Vagina (tissue), 2 donors: Measurements from ENCODE around the gene TOMM22. TPM values are rescaled to one million over a fixed set of nuclear protein-coding genes. Genes with fewer than 3 reads are reported as not detected.

Source experiments
- DNase-seq, 2 donors: peaks; one replicate each; pipeline ENCODE4 v3.0.0-alpha.2; 2017; ENCODE audit errors: extremely low spot score in 2 of 2
- H3K27ac ChIP-seq: fragments of 200-600 bp; sonication (generic); one replicate; pipeline ENCODE4 v1.5.1; 2019
- H3K27me3 ChIP-seq: fragments of 200-600 bp; sonication (generic); one replicate; pipeline ENCODE4 v1.5.1; 2019
- H3K36me3 ChIP-seq, 2 donors: fragments of 200-600 bp; sonication (generic); one replicate each; pipeline ENCODE4 v1.5.1; 2017 to 2019
- H3K4me1 ChIP-seq: fragments of 200-600 bp; sonication (generic); one replicate; pipeline ENCODE4 v1.5.1; 2019
- H3K4me3 ChIP-seq, 2 donors: fragments of 200-600 bp; sonication (generic); 1 replicate in 1 of 2; 2 replicates in 1 of 2; pipeline ENCODE4 v1.5.1; 2016 to 2019
- H3K9me3 ChIP-seq: fragments of 200-600 bp; sonication (generic); one replicate; pipeline ENCODE4 v1.5.1; 2019
- CTCF ChIP-seq, 3 experiments: fragments of 450-650 bp in 2 of 3; fragments of 200-600 bp in 1 of 3; sonication (generic) in 1 of 3; IDR thresholded peaks; one replicate each; pipeline ENCODE4 v1.5.1; 2017 to 2019; ENCODE audit warnings: antibody characterized with exemption in 3 of 3, mild to moderate bottlenecking in 2 of 3, moderate library complexity in 2 of 3
- POLR2A ChIP-seq, 2 donors: fragments of 450-650 bp; IDR thresholded peaks; one replicate each; pipeline ENCODE4 v1.6.1; 2017; ENCODE audit warnings: antibody characterized with exemption in 2 of 2, mild to moderate bottlenecking in 2 of 2, moderate library complexity in 2 of 2
- POLR2AphosphoS5 ChIP-seq, 2 donors: sonication (generic); formaldehyde crosslinking; IDR thresholded peaks; one replicate each; pipeline ENCODE4 v1.9.0; 2017; ENCODE audit warnings: antibody characterized with exemption in 2 of 2, mild to moderate bottlenecking in 2 of 2, low read depth in 1 of 2; ENCODE audit not compliant: insufficient read depth in 1 of 2
- intact Hi-C: fragments of 100-400 bp; cut with DNase I; formaldehyde crosslinking; loops from one replicate; pipeline ENCODE4 v1.15.1; 2023
- total RNA-seq: library from RNA; depleted of rRNA; stranded (reverse); fragments of >200 nt; gene quantifications from one replicate; pipeline ENCODE4 v1.2.3, GENCODE V29; 2016

TOMM22 gene
- total RNA-seq, 1 donor from 2014 or later = 21.1 TPM

GRCh38 chr22:38717244-38717643 lies 35.5 kb downstream of the TOMM22 start:
- no peak overlapping the region for H3K27ac ChIP-seq

GRCh38 chr22:38718414-38718813 lies 36.7 kb downstream of the TOMM22 start:
- Histone ChIP-seq H3K27me3 (no peaks in the 10 kb centered on the region), H3K27ac (peak overlapping the region; percentile 5), H3K4me1 (peaks cover 32% of the 10 kb centered on the region), H3K36me3 (peaks cover 0 to 42% of the 10 kb centered on the region in 2 donors), H3K9me3 (no peaks in the 10 kb centered on the region), H3K4me3 (no peak overlapping the region)
- DNase-seq = no peak
- peak in 2 of 3 experiments; percentile 24 to 55 for TF ChIP-seq CTCF (IDR thresholded peaks at IDR 0.05)
- no peak for TF ChIP-seq POLR2A (IDR thresholded peaks at IDR 0.05)
- peak in 1 of 2 donors; percentile 24 for TF ChIP-seq POLR2AphosphoS5 (IDR thresholded peaks at IDR 0.05; ENCODE audit: insufficient read depth in 1 of 2, low read depth in 1 of 2)
- intact Hi-C loops = no loop called here

More at GRCh38 chr22:38717244-38717643, 35.5 kb downstream of the TOMM22 start:
- peaks cover 0 to 32% of the 10 kb centered on the region in 2 donors for H3K36me3 ChIP-seq
- peaks cover 42% of the 10 kb centered on the region for H3K4me1 ChIP-seq
- TF ChIP-seq POLR2AphosphoS5 (IDR thresholded peaks at IDR 0.05; ENCODE audit: insufficient read depth in 1 of 2, low read depth in 1 of 2) (no peak), CTCF (IDR thresholded peaks at IDR 0.05) (no peak), POLR2A (IDR thresholded peaks at IDR 0.05) (no peak)
- H3K27me3 ChIP-seq = no peaks in the 10 kb centered on the region
- DNase-seq = no peak
- intact Hi-C loops = no loop called here
- no peaks in the 10 kb centered on the region for H3K9me3 ChIP-seq
- H3K4me3 ChIP-seq = no peak overlapping the region

- intact Hi-C loops = no loop called here
- Histone ChIP-seq H3K4me1 (peaks cover 24% of the 10 kb centered on the region), H3K27me3 (no peaks in the 10 kb centered on the region), H3K9me3 (no peaks in the 10 kb centered on the region), H3K36me3 (peaks cover 0 to 48% of the 10 kb centered on the region in 2 donors), H3K4me3 (no peak overlapping the region), H3K27ac (no peak overlapping the region)
- TF ChIP-seq CTCF (IDR thresholded peaks at IDR 0.05) (no peak), POLR2A (IDR thresholded peaks at IDR 0.05) (no peak), POLR2AphosphoS5 (IDR thresholded peaks at IDR 0.05; ENCODE audit: insufficient read depth in 1 of 2, low read depth in 1 of 2) (no peak)
- no peak for DNase-seq
These were observed 37.4 kb downstream of the TOMM22 start for GRCh38 chr22:38719196-38719595.

GRCh38 chr22:38720350-38720749 lies 38.6 kb downstream of the TOMM22 start:
- intact Hi-C loops = no loop called here
- Histone ChIP-seq H3K36me3 (peaks cover 0 to 60% of the 10 kb centered on the region in 2 donors), H3K4me1 (peaks cover 14% of the 10 kb centered on the region), H3K9me3 (no peaks in the 10 kb centered on the region), H3K27ac (no peak overlapping the region), H3K27me3 (no peaks in the 10 kb centered on the region), H3K4me3 (no peak overlapping the region)
- no peak for DNase-seq
- no peak for TF ChIP-seq CTCF (IDR thresholded peaks at IDR 0.05)
- no peak for TF ChIP-seq POLR2A (IDR thresholded peaks at IDR 0.05)
- TF ChIP-seq POLR2AphosphoS5 (IDR thresholded peaks at IDR 0.05; ENCODE audit: insufficient read depth in 1 of 2, low read depth in 1 of 2) = no peak

- no peak for DNase-seq
These were observed 39.8 kb downstream of the TOMM22 start for GRCh38 chr22:38721551-38721950.

More at GRCh38 chr22:38721551-38721950, 39.8 kb downstream of the TOMM22 start:
- peaks cover 8% of the 10 kb centered on the region for H3K4me1 ChIP-seq
- H3K36me3 ChIP-seq = peaks cover 0 to 65% of the 10 kb centered on the region in 2 donors
- no peak overlapping the region for H3K27ac ChIP-seq
- H3K27me3 ChIP-seq = no peaks in the 10 kb centered on the region
- TF ChIP-seq POLR2AphosphoS5 (IDR thresholded peaks at IDR 0.05; ENCODE audit: insufficient read depth in 1 of 2, low read depth in 1 of 2) (no peak), POLR2A (IDR thresholded peaks at IDR 0.05) (no peak), CTCF (IDR thresholded peaks at IDR 0.05) (no peak)
- no peaks in the 10 kb centered on the region for H3K9me3 ChIP-seq
- intact Hi-C loops = no loop called here
- H3K4me3 ChIP-seq = no peak overlapping the region
